HG03159 (cell line): ENCODE measurements around the gene CACNA2D4.

Source experiments
- ATAC-seq: cut with Tn5 transposase; IDR thresholded peaks from one replicate; pipeline ENCODE4 v1.9.1; 2021; ENCODE audit warnings: mild to moderate bottlenecking, moderate library complexity; ENCODE audit not compliant: unreplicated experiment

CACNA2D4 gene

GRCh38 chr12:1888923-1889322, 29.5 kb downstream of the CACNA2D4 start:
- no peak for ATAC-seq

GRCh38 chr12:1886396-1887008, 31.9 kb downstream of the CACNA2D4 start:
- ATAC-seq, result no peak

GRCh38 chr12:1885599-1886245, 32.7 kb downstream of the CACNA2D4 start:
- ATAC-seq, result no peak

- ATAC-seq, result no peak
Measured at GRCh38 chr12:1885082-1885596, 33.3 kb downstream of the CACNA2D4 start.

- no peak for ATAC-seq
Measured at GRCh38 chr12:1884651-1885050, 33.8 kb downstream of the CACNA2D4 start.

GRCh38 chr12:1883513-1883912, 34.9 kb downstream of the CACNA2D4 start:
- no peak for ATAC-seq

GRCh38 chr12:1882850-1883470, 35.5 kb downstream of the CACNA2D4 start:
- ATAC-seq, result no peak

- ATAC-seq, result no peak
Measured at GRCh38 chr12:1882405-1882804, 36.0 kb downstream of the CACNA2D4 start.

- no peak for ATAC-seq
Measured at GRCh38 chr12:1881936-1882335, 36.5 kb downstream of the CACNA2D4 start.

GRCh38 chr12:1881301-1881700, 37.2 kb downstream of the CACNA2D4 start:
- no peak for ATAC-seq

- no peak for ATAC-seq
Measured at GRCh38 chr12:1880876-1881275, 37.6 kb downstream of the CACNA2D4 start.

GRCh38 chr12:1880153-1880845, 38.2 kb downstream of the CACNA2D4 start:
- no peak for ATAC-seq

GRCh38 chr12:1879633-1880032, 38.8 kb downstream of the CACNA2D4 start:
- no peak for ATAC-seq

- ATAC-seq, result no peak
Measured at GRCh38 chr12:1878695-1879094, 39.8 kb downstream of the CACNA2D4 start.

GRCh38 chr12:1878214-1878613, 40.2 kb downstream of the CACNA2D4 start:
- no peak for ATAC-seq

- ATAC-seq, result no peak
Measured at GRCh38 chr12:1877169-1877878, 41.1 kb downstream of the CACNA2D4 start.

- no peak for ATAC-seq
Measured at GRCh38 chr12:1876086-1876485, 42.4 kb downstream of the CACNA2D4 start.

GRCh38 chr12:1875608-1876007, 42.8 kb downstream of the CACNA2D4 start:
- ATAC-seq, result no peak

GRCh38 chr12:1873531-1874510, 44.6 kb downstream of the CACNA2D4 start:
- no peak for ATAC-seq

- ATAC-seq, result no peak
Measured at GRCh38 chr12:1872448-1872847, 46.0 kb downstream of the CACNA2D4 start.
